Measurements from ENCODE around the gene CBL. TPM values are rescaled to one million over a fixed set of nuclear protein-coding genes. Genes with fewer than 3 reads are reported as not detected.
"Not testable (repeated sequence)": the region's sequence is repeated elsewhere in the genome, so short reads cannot be mapped to it uniquely, and the experiment has no call there.

Gene CBL
- total RNA-seq, 1 donor from 2014 or later = 31.1 TPM

DNA sequence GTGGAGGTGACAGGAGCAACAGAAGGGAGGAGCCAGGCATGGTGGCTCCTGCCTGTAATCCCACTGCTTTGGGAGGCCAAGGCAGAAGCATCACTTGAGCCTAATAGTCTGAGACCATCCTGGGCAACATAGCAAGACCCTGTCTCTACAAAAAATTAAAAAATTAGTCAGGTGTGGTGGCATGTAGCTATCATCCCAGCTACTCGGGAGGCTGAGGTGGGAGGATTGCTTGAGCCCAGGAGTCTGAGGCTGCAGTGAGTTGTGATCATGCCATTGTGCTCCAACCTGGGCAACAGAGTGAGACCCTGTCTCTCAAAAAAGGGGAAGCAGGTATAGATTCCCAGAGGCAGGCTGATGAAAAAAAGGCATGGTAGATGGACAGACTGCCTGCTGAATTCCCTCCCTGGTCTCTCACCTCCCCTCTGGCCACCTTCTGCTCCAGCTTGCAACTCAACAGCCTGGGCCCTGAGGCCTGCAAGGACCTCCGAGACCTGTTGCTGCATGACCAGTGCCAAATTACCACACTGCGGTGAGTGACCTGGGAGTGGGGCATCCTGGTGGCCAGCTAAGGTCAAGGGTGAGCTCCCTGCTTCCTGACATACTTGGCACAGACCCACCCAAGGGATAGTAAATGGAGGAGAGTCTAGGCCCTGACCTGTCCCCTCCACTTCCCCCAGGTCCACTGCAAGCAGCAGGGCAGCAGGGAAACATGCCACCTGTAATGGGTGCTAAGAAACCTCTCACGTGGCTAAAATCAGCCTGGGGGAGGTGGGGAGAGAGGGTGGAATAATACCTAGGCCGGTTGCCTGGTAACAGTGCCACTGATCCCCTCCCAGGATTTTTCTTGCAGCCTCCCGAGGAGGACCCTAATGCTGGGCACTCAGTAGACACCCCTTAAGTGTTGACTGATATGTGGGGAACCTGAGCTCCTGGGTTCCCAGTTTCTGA is 25.1 kb upstream of the CBL start:
- DNase-seq (ENCODE audit: low spot score) = no peak
- ATAC-seq = no peak
- intact Hi-C loops (cut with DNase I) = no loop called here

DNA sequence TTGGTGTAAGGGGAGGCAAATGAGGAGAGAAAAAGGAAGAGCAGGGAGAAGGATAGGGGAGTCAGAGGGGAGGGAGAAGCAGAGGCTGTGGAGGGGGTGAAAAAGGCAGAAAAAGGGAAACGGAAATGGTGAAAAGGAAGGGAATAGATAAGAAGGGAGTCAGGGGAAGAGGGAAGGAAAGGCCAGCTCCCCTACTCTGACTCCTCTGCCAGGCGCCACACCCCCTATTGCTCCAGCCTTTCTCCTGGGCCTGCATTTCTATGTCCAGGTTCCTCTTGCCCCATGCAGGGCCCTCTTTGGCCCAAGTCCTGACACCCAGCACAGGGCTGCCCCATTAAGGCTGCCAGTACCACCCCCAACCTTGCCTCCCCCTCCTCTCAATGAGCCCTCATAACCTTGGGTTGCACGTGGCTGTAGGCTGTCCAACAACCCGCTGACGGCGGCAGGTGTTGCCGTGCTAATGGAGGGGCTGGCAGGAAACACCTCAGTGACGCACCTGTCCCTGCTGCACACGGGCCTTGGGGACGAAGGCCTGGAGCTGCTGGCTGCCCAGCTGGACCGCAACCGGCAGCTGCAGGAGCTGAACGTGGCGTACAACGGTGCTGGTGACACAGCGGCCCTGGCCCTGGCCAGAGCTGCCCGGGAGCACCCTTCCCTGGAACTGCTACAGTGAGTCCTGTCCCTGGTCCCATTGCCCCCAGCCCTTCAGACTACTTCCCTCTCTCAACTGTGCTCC is 24.3 kb upstream of the CBL start:
- DNase-seq (ENCODE audit: low spot score) = no peak
- ATAC-seq = no peak
- intact Hi-C loops (cut with DNase I) = no loop called here

DNA sequence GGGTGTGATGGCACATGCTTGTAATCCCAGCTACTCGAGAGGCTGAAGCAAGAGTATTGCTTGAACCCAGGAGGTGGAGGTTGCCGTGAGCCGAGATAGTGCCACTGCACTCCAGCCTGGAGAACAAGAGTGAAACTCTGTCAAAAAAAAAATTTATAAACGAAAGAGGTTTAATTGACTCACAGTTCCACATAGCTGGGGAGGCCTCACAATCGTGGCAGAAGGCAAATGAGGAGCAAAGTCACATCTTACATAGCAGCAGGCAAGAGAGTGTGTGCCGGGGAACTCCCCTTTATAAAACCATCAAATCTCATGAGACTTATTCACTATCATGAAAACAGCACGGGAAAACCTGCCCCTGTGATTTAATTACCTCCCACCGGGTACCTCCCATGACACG is 21.7 kb upstream of the CBL start:
- DNase-seq (ENCODE audit: low spot score); intact Hi-C loops (cut with DNase I); ATAC-seq: not testable (repeated sequence)

GRCh38 chr11:119185981-119186634 is 20.0 kb upstream of the CBL start:
- intact Hi-C loops (cut with DNase I) = no loop called here
- DNase-seq (ENCODE audit: low spot score) (no peak), ATAC-seq (no peak)

DNA sequence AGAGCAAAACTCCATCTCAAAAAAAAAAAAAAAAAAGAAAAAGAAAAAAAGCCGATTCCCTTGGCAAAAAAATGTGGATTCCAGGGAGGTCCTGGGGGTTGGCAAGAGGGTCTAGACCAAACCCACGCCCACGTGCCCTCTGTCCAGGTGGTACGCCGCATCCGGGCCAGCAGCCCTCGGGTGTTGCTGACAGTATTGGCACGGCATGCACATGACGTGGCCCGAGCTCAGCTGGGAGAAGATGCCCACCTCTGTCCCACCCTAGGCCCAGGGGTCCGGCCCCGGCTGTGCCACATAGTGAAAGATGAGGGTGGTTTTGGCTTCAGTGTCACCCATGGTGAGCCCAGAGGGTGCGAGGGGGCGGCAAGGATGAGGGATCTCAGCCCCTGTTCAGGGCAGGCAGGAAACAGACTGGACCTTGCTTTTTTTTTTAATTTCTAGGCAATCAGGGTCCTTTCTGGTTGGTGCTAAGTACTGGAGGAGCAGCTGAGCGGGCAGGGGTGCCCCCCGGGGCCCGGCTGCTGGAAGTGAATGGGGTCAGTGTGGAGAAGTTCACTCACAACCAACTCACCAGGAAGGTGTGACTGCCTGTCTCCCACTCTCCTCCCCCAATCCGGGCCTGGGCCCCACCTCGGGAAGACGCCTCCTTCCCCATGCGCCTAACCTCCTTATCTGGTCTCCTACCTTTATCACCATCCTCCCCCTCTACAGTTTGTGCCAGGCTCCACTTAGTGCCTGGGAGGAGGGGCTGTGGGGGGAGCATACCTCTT is 18.8 kb upstream of the CBL start:
- DNase-seq (ENCODE audit: low spot score) (no peak), ATAC-seq (peak; percentile 8)
- intact Hi-C loops (cut with DNase I) = no loop called here

- intact Hi-C loops (cut with DNase I) = no loop called here
- DNase-seq (ENCODE audit: low spot score) = no peak
- ATAC-seq = no peak
These were observed 18.1 kb upstream of the CBL start for GRCh38 chr11:119188067-119188466.

DNA sequence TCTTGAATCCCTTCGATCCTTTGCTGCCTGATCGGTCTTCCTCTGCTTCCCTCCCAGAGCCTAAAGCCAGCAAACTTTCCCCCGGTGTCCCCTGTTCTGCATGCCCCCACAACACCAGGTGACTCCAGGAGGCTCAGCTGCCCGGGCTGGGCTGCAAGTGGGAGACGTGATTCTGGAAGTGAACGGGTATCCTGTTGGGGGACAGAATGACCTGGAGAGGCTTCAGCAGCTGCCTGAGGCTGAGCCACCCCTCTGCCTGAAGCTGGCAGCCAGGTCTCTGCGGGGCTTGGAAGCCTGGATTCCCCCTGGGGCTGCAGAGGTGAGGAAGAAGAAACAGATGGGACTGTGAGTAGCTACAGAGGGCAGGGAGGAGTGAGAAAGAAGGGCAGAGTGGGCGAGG is 17.3 kb upstream of the CBL start:
- DNase-seq (ENCODE audit: low spot score) = no peak
- ATAC-seq = no peak
- intact Hi-C loops (cut with DNase I) = no loop called here

DNA sequence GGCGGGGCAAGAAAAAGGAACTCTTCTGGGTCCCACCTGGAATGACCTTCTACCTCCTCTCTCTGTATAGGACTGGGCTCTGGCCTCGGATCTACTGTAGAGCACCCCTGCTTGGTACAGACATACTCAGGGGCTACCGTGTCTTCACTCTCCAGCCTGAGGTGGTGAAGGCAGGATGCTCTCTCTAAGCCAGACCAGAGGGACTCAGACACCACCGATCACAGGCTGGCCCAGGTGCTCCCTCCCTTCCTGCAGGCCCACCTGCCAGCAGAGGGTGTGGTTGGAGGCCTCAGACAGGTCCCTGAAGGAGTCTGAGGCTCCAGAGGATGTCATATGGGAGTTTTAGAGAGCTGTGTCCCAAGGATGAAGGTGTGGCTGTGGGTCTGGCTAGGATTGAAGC is 16.7 kb upstream of the CBL start:
- intact Hi-C loops (cut with DNase I) = no loop called here
- DNase-seq (ENCODE audit: low spot score) = no peak

GRCh38 chr11:119190531-119190930 is 15.6 kb upstream of the CBL start:
- no peak for ATAC-seq
- no peak for DNase-seq (ENCODE audit: low spot score)
- intact Hi-C loops (cut with DNase I) = no loop called here

More for the DNA sequence above, 16.7 kb upstream of the CBL start:
- ATAC-seq = no peak

- ATAC-seq; DNase-seq (ENCODE audit: low spot score); intact Hi-C loops (cut with DNase I): not testable (repeated sequence)
These were observed 14.9 kb upstream of the CBL start for GRCh38 chr11:119191265-119191664.

GRCh38 chr11:119192111-119192510 is 14.0 kb upstream of the CBL start:
- intact Hi-C loops (cut with DNase I) = no loop called here
- DNase-seq (ENCODE audit: low spot score) = no peak
- ATAC-seq = no peak

DNA sequence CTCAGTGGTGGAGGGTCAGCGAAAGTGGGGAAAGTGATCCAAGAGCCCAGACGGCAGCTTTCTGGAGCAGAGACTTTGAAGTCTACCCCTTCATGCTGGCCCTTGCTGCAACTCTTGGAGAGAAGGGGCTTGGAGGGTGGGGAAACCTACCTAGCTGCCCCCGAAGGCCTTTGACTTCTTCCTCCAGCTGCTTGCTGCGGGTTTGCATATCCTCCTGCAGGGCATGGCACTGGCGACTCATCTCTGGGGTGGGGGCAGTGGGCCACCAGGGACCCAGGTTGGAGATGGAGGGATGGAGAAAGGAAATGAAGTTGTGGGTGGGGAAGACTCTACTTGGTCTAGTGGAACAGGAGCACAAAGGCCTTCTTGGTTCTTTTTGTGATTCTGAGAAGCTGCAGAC is 13.1 kb upstream of the CBL start:
- intact Hi-C loops (cut with DNase I) = no loop called here
- no peak for ATAC-seq
- DNase-seq (ENCODE audit: low spot score) = no peak

DNA sequence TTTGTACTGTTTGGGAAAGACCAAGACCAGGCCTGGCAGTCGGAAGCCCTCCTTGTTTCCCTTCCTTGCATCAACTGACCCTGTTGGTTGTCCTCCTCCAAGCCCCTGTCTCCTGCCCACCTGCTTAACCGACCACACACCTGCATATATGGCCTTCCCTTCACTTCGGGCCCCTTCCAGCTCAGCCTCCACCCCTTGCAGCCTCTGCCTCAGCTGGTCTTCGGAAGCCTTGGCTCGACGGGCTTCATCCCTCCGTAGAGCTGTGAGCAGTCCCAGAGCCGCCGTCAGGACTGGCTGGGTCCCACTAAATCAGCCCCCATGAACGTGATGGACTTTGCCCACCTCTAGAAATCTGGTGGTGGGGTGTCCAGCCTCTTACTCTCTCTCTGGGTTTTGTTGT is 12.5 kb upstream of the CBL start:
- no peak for DNase-seq (ENCODE audit: low spot score)
- ATAC-seq = no peak
- intact Hi-C loops (cut with DNase I) = no loop called here

DNA sequence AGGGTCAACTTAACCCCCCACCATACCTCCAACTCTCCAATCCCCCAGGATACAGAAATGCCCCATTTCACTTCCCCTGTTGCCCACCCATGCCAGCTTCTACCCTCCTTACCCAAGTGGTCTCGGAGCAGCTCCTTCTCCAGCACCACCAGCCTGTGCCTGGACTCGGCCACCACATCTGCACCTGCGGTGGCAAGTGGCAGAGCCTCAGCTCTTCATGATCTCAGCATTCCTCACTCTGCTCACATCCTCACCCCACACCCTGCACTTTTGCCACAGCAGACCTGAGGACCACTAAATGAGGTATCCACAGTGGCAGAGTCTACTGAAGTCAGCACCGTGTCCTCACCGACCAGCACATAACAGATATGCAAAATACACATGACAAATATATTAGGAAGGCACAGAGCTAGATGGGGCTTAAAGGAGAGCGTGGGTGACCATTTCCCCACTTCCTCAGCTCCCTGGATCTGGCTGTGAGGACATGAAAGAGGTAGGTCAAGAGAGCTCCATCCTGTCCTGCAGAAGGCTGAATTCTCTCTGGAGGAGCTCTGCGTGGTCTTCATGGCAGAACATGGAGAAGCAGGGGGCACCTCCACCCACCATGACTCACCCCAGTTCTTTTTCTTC is 11.2 kb upstream of the CBL start:
- intact Hi-C loops (cut with DNase I) = no loop called here
- no peak for ATAC-seq

GRCh38 chr11:119195680-119196079 is 10.5 kb upstream of the CBL start:
- ATAC-seq (peak; percentile 46), DNase-seq (ENCODE audit: low spot score) (no peak)
- intact Hi-C loops (cut with DNase I) = no loop called here

More for the DNA sequence above, 11.2 kb upstream of the CBL start:
- DNase-seq (ENCODE audit: low spot score) = no peak

DNA sequence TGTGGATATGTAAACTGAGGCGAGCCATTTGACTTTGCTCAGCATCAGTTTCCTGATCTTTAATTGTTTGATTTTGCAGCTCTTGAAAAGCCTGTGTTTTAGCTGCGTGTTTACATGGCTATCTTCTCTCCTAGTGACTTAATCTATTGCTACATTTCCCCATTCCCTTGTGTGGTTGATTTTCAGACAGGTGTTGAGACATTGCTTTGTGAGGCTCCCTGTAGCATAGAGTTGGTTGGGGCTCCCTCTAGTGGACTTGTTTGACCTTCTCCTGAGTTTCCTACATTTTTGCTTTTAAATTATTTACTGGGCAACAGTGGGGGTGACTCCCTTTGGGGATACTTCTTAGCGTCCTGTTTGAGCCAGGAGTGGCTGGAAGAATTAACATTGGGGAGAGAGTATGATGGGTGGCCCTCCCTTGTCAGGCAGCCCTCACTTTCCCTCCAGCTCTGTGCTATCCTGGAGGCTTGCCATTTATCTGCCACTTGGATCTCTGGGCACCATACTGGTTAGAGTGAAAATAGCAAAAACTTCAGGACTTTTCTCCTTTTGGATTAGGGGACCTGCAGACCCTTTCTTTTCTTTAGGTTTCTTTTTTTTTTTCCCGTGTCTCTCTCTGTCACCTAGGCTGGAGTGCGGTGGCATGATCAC is 9.2 kb upstream of the CBL start:
- DNase-seq (ENCODE audit: low spot score) (no peak), ATAC-seq (peak; percentile 88)

DNA sequence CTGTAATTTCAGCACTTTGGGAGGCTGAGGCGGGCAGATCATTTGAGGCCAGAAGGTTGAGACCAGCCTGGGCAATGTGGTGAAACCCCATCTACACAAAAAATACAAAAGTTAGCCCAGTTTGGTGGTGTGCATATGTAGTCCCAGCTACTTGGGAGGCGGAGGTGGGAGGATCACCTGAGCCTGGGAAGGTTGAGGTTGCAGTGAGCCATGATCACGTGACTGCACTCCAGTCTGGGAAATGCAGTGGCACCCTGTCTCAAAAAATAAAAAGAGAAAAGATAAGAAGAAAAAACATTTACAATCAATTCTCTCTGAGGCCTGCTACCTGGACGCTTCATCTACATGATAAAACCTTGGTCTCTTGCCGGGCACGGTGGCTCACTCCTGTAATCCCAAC is 7.2 kb upstream of the CBL start:
- DNase-seq (ENCODE audit: low spot score) (peak; percentile 33), ATAC-seq (no peak)
- intact Hi-C loops (cut with DNase I) = no loop called here

More for the DNA sequence above, 9.2 kb upstream of the CBL start:
- intact Hi-C loops (cut with DNase I) = no loop called here

- DNase-seq (ENCODE audit: low spot score); ATAC-seq: not testable (repeated sequence)
- intact Hi-C loops (cut with DNase I) = loop anchor here (10.0 kb wide), 1 partner anchor 94 kb away; no protein-coding TSS in a partner anchor
These were observed 4.9 kb upstream of the CBL start for GRCh38 chr11:119201236-119201635.
